ENCODE measurements around the gene MCRIP1. TPM values are rescaled to one million over a fixed set of nuclear protein-coding genes. Genes with fewer than 3 reads are reported as not detected.
A peak's percentile ranks its signal among the peaks of the same experiment; 100 is the strongest.

Gene MCRIP1
- total and polyA plus RNA-seq, 2 of the 8 experiments (the other 6 are each of a cell fraction or from before 2014, with no cell fraction given) = 103 to 151 TPM

DNA sequence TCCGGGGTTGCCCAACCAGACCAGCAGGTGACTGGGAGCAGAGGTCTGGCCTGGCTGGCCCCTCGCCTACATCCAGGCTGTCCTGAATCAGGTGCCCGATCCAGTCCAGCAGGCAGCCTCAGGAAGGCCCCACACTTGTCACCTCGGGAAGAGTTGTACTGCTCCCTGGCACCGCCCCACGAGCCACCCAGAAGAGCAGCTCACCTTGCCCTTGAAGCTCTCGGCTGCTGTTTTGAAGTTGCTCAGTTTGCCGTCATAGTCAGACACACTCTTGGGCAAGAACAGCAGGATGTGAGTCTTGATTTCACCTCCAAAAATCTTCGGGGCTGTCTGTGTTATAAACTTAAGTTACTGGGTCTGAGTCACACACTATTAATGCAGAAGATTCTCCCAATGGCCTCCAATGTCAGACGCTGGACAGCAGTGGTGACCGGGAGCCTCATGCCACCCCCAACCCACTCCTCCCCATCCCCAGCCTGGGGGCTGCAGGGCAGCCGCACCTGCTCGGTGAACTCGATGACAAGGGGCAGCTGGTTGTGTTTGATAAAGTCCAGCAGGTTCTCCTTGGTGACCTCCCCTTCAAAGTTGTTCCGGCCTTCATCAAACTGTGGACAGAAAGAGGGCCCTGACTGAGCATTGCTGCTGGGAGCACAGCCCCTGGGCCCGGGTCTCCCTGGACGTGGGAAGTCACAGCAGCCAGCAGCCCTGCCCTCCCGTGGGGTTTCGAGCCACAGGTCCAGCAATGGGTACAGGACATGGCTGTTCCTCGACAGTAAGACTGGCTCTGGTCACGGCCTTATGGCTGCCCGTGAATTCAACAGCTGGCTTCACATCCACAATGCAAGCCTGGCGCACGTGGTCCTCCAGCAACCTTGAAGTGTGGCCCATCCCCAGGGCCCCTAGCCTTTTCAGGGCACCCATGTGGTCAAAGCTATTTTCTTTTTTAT lies 13.9 kb upstream of the MCRIP1 start:
- Histone ChIP-seq H3K56ac (replicated peaks; ENCODE audit: insufficient read length, low read depth, low read length) (no peak overlapping the region), H4K91ac (replicated peaks; ENCODE audit: insufficient read length, low read length) (no peak overlapping the region), H3K79me1 (ENCODE audit: low read depth, low read length) (no peaks in the 10 kb centered on the region), H2BK120ac (replicated peaks; ENCODE audit: low read depth, low read length) (no peak overlapping the region), H2BK15ac (ENCODE audit: low read length) (no peak overlapping the region), H3K18ac (ENCODE audit: extremely low read depth, low read length) (no peak overlapping the region), H4K20me1 (replicated peaks in 1 of 2; ENCODE audit: control insufficient read depth in 1 of 2, insufficient read depth in 2 of 2, low read length in 2 of 2) (peaks cover 2 to 15% of the 10 kb centered on the region in 2 experiments), H3K4me1 (replicated peaks in 1 of 4; ENCODE audit: control insufficient read depth in 3 of 4, insufficient read depth in 4 of 4, low read length in 3 of 4) (no peaks in the 10 kb centered on the region), H2AK5ac (ENCODE audit: low read depth, low read length) (no peak overlapping the region), H2BK20ac (ENCODE audit: low read length) (no peak overlapping the region), H4K8ac (ENCODE audit: extremely low read depth, insufficient read depth, low read length) (peak overlapping the region; percentile 68; the same call in 1 of the 2 replicates), H3K4ac (replicated peaks; ENCODE audit: insufficient read length, low read depth, low read length) (no peak overlapping the region), H3K14ac (ENCODE audit: insufficient read length) (no peak overlapping the region), H3K9ac (replicated peaks in 1 of 4; ENCODE audit: extremely low read depth in 1 of 4, low read depth in 3 of 4, low read length in 3 of 4) (no peak overlapping the region; a peak in 1 of 7 replicates), H2AFZ (ENCODE audit: low read length) (no peak overlapping the region), H3K36me3 (ENCODE audit: control insufficient read depth in 2 of 4, insufficient read depth in 4 of 4, low read length in 3 of 4) (peaks cover 12 to 58% (median 37%) of the 10 kb centered on the region in 4 experiments), H3K4me2 (ENCODE audit: insufficient read depth in 1 of 2, low read depth in 2 of 2, low read length in 2 of 2) (no peak overlapping the region), H4K5ac (ENCODE audit: insufficient read length, low read depth, low read length) (no peak overlapping the region), H2BK5ac (ENCODE audit: low read depth, low read length) (no peak overlapping the region), H3K23me2 (ENCODE audit: low read depth, low read length) (no peaks in the 10 kb centered on the region), H3K27me3 (replicated peaks in 1 of 4; ENCODE audit: control insufficient read depth in 3 of 4, extremely low read depth in 1 of 4, insufficient read depth in 3 of 4, low read length in 3 of 4) (no peaks in the 10 kb centered on the region; a peak in 2 of 7 replicates), H3K9me3 (ENCODE audit: insufficient read depth in 2 of 2, low read depth in 1 of 2, low read length in 1 of 2) (no peaks in the 10 kb centered on the region), H3K23ac (ENCODE audit: insufficient read length) (no peak overlapping the region), H2BK12ac (ENCODE audit: low read depth, low read length) (no peak overlapping the region), H3K79me2 (ENCODE audit: control insufficient read depth in 1 of 2, insufficient read depth in 2 of 2, low read length in 2 of 2) (no peaks in the 10 kb centered on the region), H3K4me3 (ENCODE audit: extremely low read depth in 1 of 4, insufficient read depth in 2 of 4, low read depth in 3 of 4, low read length in 4 of 4) (no peak overlapping the region), H3K27ac (ENCODE audit: low read depth, low read length) (no peak overlapping the region)
- WGBS, 2 experiments (ENCODE audit: extremely low coverage in 1 of 2, insufficient coverage in 1 of 2, insufficient read length in 1 of 2, insufficient replicate concordance in 2 of 2, low coverage in 1 of 2, low lambda C conversion rate in 2 of 2, missing lambda C conversion rate in 1 of 2) = 92% methylated on average over 24 of the region's 24 CpGs; no CpG with 5 or more reads in 1 of the 2 experiments
- CTCF ChIA-PET (ENCODE audit: partially characterized antibody) = interaction anchor here (0.5 to 1.2 kb wide), 2 partner anchors 22 to 648 kb away, joined by 3 read pairs; no protein-coding TSS in a partner anchor
- no peak for FAIRE-seq
- peak; percentile 30; the same call in 1 of the 2 replicates for TF ChIP-seq POLR2AphosphoS5 (IDR thresholded peaks at IDR 0.05; ENCODE audit: low read depth, low read length)
- no peak for TF ChIP-seq SP2 (IDR thresholded peaks at IDR 0.05; ENCODE audit: low read length)
- no peak for DNase-seq (ENCODE audit: low read depth in 1 of 2, low spot score in 2 of 2)
- POLR2A ChIA-PET (ENCODE audit: partially characterized antibody) = interaction anchor here (1.0 to 5.7 kb wide), 3 partner anchors 13 to 20 kb away, joined by 3 to 37 read pairs (median 4); partner anchors contain the start of genes MCRIP1 and PPP1R27

Data from H1 (cell line).